GM23338 (cell line): Measurements from ENCODE around the gene RFC3. TPM values are rescaled to one million over a fixed set of nuclear protein-coding genes. Genes with fewer than 3 reads are reported as not detected.

Experiments
- ATAC-seq: fragments of 200-7000 bp; cut with Tn5 transposase; 3 replicates; pipeline ENCODE4 v1.9.1; 2020
- DNase-seq: peaks from one replicate; pipeline ENCODE4 v3.0.0-alpha.2; 2015; ENCODE audit warnings: low spot score
- H2AFZ ChIP-seq: fragments of 200-600 bp; sonication (generic); 2 replicates; pipeline ENCODE4 v1.8.0; 2016; ENCODE audit warnings: antibody characterized with exemption, mild to moderate bottlenecking, moderate library complexity
- H3F3A ChIP-seq: fragments of 200-600 bp; sonication (generic); replicated peaks from 2 replicates; pipeline ENCODE4 v1.8.0; 2017; ENCODE audit warnings: antibody characterized with exemption, mixed run types, low read depth
- H3K27ac ChIP-seq: fragments of 200-600 bp; sonication (generic); 2 replicates; pipeline ENCODE4 v1.6.1; 2016; ENCODE audit warnings: low read depth
- H3K27me3 ChIP-seq: fragments of 200-600 bp; sonication (generic); 2 replicates; pipeline ENCODE4 v1.8.0; 2016; ENCODE audit warnings: mild to moderate bottlenecking, mixed run types, moderate library complexity; ENCODE audit not compliant: insufficient read depth
- H3K36me3 ChIP-seq: fragments of 200-600 bp; sonication (generic); 2 replicates; pipeline ENCODE4 v1.8.0; 2016; ENCODE audit warnings: mild to moderate bottlenecking; ENCODE audit not compliant: insufficient read depth
- H3K4me1 ChIP-seq: fragments of 200-600 bp; sonication (generic); 2 replicates; pipeline ENCODE4 v1.8.0; 2016; ENCODE audit warnings: mild to moderate bottlenecking, moderate library complexity; ENCODE audit not compliant: insufficient read depth
- H3K4me2 ChIP-seq: fragments of 200-600 bp; sonication (generic); 2 replicates; pipeline ENCODE4 v1.7.1; 2017; ENCODE audit warnings: mixed run types
- H3K4me3 ChIP-seq: fragments of 200-600 bp; sonication (generic); 2 replicates; pipeline ENCODE4 v1.6.1; 2016; ENCODE audit warnings: mixed run types
- H3K79me2 ChIP-seq: fragments of 200-600 bp; sonication (generic); replicated peaks from 2 replicates; pipeline ENCODE4 v1.8.0; 2017; ENCODE audit warnings: mild to moderate bottlenecking; ENCODE audit not compliant: insufficient read depth
- H3K9me2 ChIP-seq: fragments of 200-600 bp; sonication (generic); 2 replicates; pipeline ENCODE4 v1.8.0; 2017; ENCODE audit not compliant: insufficient read depth
- H4K20me1 ChIP-seq: fragments of 200-600 bp; sonication (generic); replicated peaks from 2 replicates; pipeline ENCODE4 v1.8.0; 2017; ENCODE audit warnings: mild to moderate bottlenecking; ENCODE audit not compliant: insufficient read depth
- H3K27ac Mint-ChIP-seq: 2 replicates; pipeline ENCODE4 v1.8.0; 2020; ENCODE audit warnings: inconsistent platforms, mild to moderate bottlenecking, moderate library complexity, mixed read lengths
- H3K27me3 Mint-ChIP-seq: 3 replicates; pipeline ENCODE4 v1.8.0; 2022; ENCODE audit warnings: low read depth, mild to moderate bottlenecking, moderate library complexity, mixed read lengths, inconsistent platforms; ENCODE audit not compliant: insufficient read depth, poor library complexity
- H3K36me3 Mint-ChIP-seq: 3 replicates; pipeline ENCODE4 v1.8.0; 2021; ENCODE audit warnings: low read depth, mild to moderate bottlenecking, inconsistent platforms, moderate library complexity, mixed read lengths
- H3K4me1 Mint-ChIP-seq: 3 replicates; pipeline ENCODE4 v1.8.0; 2020; ENCODE audit warnings: mild to moderate bottlenecking, inconsistent platforms, mixed read lengths
- H3K4me3 Mint-ChIP-seq: 3 replicates; pipeline ENCODE4 v1.8.0; 2021; ENCODE audit warnings: moderate library complexity, mild to moderate bottlenecking, inconsistent platforms, mixed read lengths
- H3K9me3 Mint-ChIP-seq: 3 replicates; pipeline ENCODE4 v1.8.0; 2020; ENCODE audit warnings: moderate library complexity, mild to moderate bottlenecking, inconsistent platforms, mixed read lengths
- CREB1 ChIP-seq: fragments of 250-450 bp; sonication (Bioruptor Pico); IDR thresholded peaks from 2 replicates; pipeline ENCODE4 v1.5.0; 2020; ENCODE audit warnings: low read depth, mild to moderate bottlenecking, moderate library complexity
- CTCF ChIP-seq, 2 experiments: fragments of 200-600 bp in 1 of 2; sonication (generic) in 1 of 2; conservative IDR thresholded peaks; 2 replicates each; pipeline versions ENCODE4 v1.5.1 to v1.6.1; 2016 to 2017; ENCODE audit warnings: antibody characterized with exemption in 2 of 2, low read depth in 2 of 2, mild to moderate bottlenecking in 2 of 2, moderate library complexity in 1 of 2
- ETS1 ChIP-seq: IDR thresholded peaks from 2 replicates; pipeline ENCODE4 v1.6.1; 2016; ENCODE audit warnings: antibody characterized with exemption
- EZH2 ChIP-seq: fragments of 200-600 bp; sonication (generic); IDR thresholded peaks from one replicate; pipeline ENCODE4 v1.8.0; 2017; ENCODE audit warnings: antibody characterized with exemption, mild to moderate bottlenecking, low read depth; ENCODE audit not compliant: unreplicated experiment
- EZH2phosphoT487 ChIP-seq: fragments of 200-600 bp; sonication (generic); IDR thresholded peaks from one replicate; pipeline ENCODE4 v1.8.1; 2018; ENCODE audit warnings: antibody characterized with exemption; ENCODE audit not compliant: unreplicated experiment
- JUNB ChIP-seq: IDR thresholded peaks from one replicate; pipeline ENCODE4 v1.6.1; 2016; ENCODE audit warnings: antibody characterized with exemption; ENCODE audit not compliant: unreplicated experiment
- POLR2AphosphoS5 ChIP-seq: IDR thresholded peaks from 2 replicates; pipeline ENCODE4 v1.6.1; 2016; ENCODE audit warnings: antibody characterized with exemption, low read depth
- REST ChIP-seq: IDR thresholded peaks from one replicate; pipeline ENCODE4 v1.6.1; 2018; ENCODE audit warnings: antibody characterized with exemption; ENCODE audit not compliant: unreplicated experiment
- STAT1 ChIP-seq: IDR thresholded peaks from one replicate; pipeline ENCODE4 v1.6.1; 2016; ENCODE audit warnings: antibody characterized with exemption; ENCODE audit not compliant: unreplicated experiment
- ZNF114 ChIP-seq: fragments of 250-450 bp; sonication (Bioruptor Pico); IDR thresholded peaks from 2 replicates; pipeline ENCODE4 v1.5.0; 2020; ENCODE audit warnings: mild to moderate bottlenecking, moderate library complexity
- ZNF331 ChIP-seq: fragments of 250-450 bp; sonication (Bioruptor Pico); IDR thresholded peaks from 2 replicates; pipeline ENCODE4 v1.5.0; 2020; ENCODE audit warnings: low read depth, mild to moderate bottlenecking, moderate library complexity
- polyA plus RNA-seq: library from polyadenylated mRNA; unstranded; fragments of >200 nt; fragmentation: Nextera tagmentation; extraction: Ambion mirVana; gene quantifications from 2 replicates; pipeline ENCODE4 v1.2.1, GENCODE V29; 2016
- total RNA-seq: library from RNA; depleted of rRNA; stranded (reverse); fragments of >200 nt; shearing (Covaris generic); gene quantifications from 2 replicates; pipeline ENCODE4 v1.2.3, GENCODE V29; 2014

The RFC3 gene
- total and polyA plus RNA-seq, 2 experiments from 2014 or later = 48.7 to 75.5 TPM

- Histone ChIP-seq H3K27me3 (no peaks in the 10 kb centered on the region), H3F3A (no peaks in the 10 kb centered on the region), H4K20me1 (no peaks in the 10 kb centered on the region), H3K27ac (no peak overlapping the region), H3K4me1 (no peaks in the 10 kb centered on the region), H2AFZ (no peak overlapping the region), H3K4me2 (no peak overlapping the region), H3K79me2 (no peaks in the 10 kb centered on the region), H3K9me2 (no peaks in the 10 kb centered on the region), H3K4me3 (no peak overlapping the region), H3K36me3 (0 out of 2 replicates have a peak, but pooled peaks cover 6% of the 10 kb centered on the region)
- H3K4me1 Mint-ChIP-seq = no peaks in the 10 kb centered on the region
- H3K9me3 Mint-ChIP-seq = no peaks in the 10 kb centered on the region
- TF ChIP-seq REST (no peak), EZH2 (no peak), CTCF (conservative IDR thresholded peaks at IDR 0.05; ENCODE audit: low read depth in 2 of 2) (no peak), STAT1 (no peak), EZH2phosphoT487 (no peak), CREB1 (CRISPR knock-in tag) (no peak), POLR2AphosphoS5 (no peak)
- no peak overlapping the region for H3K27ac Mint-ChIP-seq
- H3K4me3 Mint-ChIP-seq = no peak overlapping the region
- H3K36me3 Mint-ChIP-seq = peaks cover 8% of the 10 kb centered on the region; the same call in 1 of the 3 replicates
- no peaks in the 10 kb centered on the region for H3K27me3 Mint-ChIP-seq
- ATAC-seq = no peak
- DNase-seq = no peak
Measured at GRCh38 chr13:33871207-33872004, 53.5 kb downstream of the RFC3 start.

- no peak overlapping the region for H3K27ac ChIP-seq
- no peaks in the 10 kb centered on the region for H3K9me3 Mint-ChIP-seq
- no peak overlapping the region for H3K4me3 Mint-ChIP-seq
- 0 out of 2 replicates have a peak, but pooled peaks cover 6% of the 10 kb centered on the region for H3K36me3 ChIP-seq
- no peak overlapping the region for H3K4me2 ChIP-seq
- H4K20me1 ChIP-seq = no peaks in the 10 kb centered on the region
- ATAC-seq (no peak), DNase-seq (no peak)
- H3K27me3 ChIP-seq = no peaks in the 10 kb centered on the region
- H3K4me1 ChIP-seq = no peaks in the 10 kb centered on the region
- H3K4me1 Mint-ChIP-seq = no peaks in the 10 kb centered on the region
- no peaks in the 10 kb centered on the region for H3K27me3 Mint-ChIP-seq
- H3K36me3 Mint-ChIP-seq = peaks cover 8% of the 10 kb centered on the region; the same call in 1 of the 3 replicates
- no peaks in the 10 kb centered on the region for H3K9me2 ChIP-seq
- no peak overlapping the region for H3K27ac Mint-ChIP-seq
- H3F3A ChIP-seq = no peaks in the 10 kb centered on the region
- H3K79me2 ChIP-seq = no peaks in the 10 kb centered on the region
- H2AFZ ChIP-seq = no peak overlapping the region
- H3K4me3 ChIP-seq = no peak overlapping the region
- no peak for TF ChIP-seq EZH2
- TF ChIP-seq REST = no peak
- no peak for TF ChIP-seq JUNB
- no peak for TF ChIP-seq ZNF114 (CRISPR knock-in tag)
- no peak for TF ChIP-seq ETS1
- no peak for TF ChIP-seq POLR2AphosphoS5
- no peak for TF ChIP-seq CTCF (conservative IDR thresholded peaks at IDR 0.05; ENCODE audit: low read depth in 2 of 2)
- TF ChIP-seq ZNF331 (CRISPR knock-in tag) = no peak
Measured at GRCh38 chr13:33872005-33872351, 54.0 kb downstream of the RFC3 start.
